AG04450 (cell line): Measurements from ENCODE around the gene TPO. TPM values are rescaled to one million over a fixed set of nuclear protein-coding genes. Genes with fewer than 3 reads are reported as not detected.

Experiments used
- CTCF ChIA-PET: fragments of 300-600, 350-600 bp; formaldehyde crosslinking; extraction: SDS; loops from one replicate; lab custom pipeline; 2022; ENCODE audit warnings: antibody characterized with exemption, inconsistent platforms; lab: Charles Lee
- POLR2A ChIA-PET: fragments of 350-600 bp; formaldehyde crosslinking; extraction: SDS; loops from one replicate; lab custom pipeline; 2021; ENCODE audit warnings: antibody characterized with exemption, inconsistent platforms; lab: Yijun Ruan, JAX
- DNase-seq: peaks from one replicate; pipeline ENCODE4 v3.0.0-alpha.2; 2011; ENCODE audit warnings: low read depth, low spot score
- H3K27ac ChIP-seq: one replicate; pipeline ENCODE4 v1.5.1; 2012; ENCODE audit warnings: low read depth, low read length, control low read depth
- H3K27me3 ChIP-seq: one replicate; pipeline ENCODE4 v1.6.0; 2012; ENCODE audit warnings: low read length; ENCODE audit not compliant: control insufficient read depth, insufficient read depth
- H3K4me3 ChIP-seq: 2 replicates; pipeline ENCODE4 v1.5.1; 2011; ENCODE audit warnings: mild to moderate bottlenecking, low read depth, low read length, control low read depth
- H3K9me3 ChIP-seq: 2 replicates; pipeline ENCODE4 v1.5.1; 2012; ENCODE audit warnings: low read length; ENCODE audit not compliant: control insufficient read depth, insufficient read depth
- CTCF ChIP-seq: IDR thresholded peaks from 2 replicates; pipeline ENCODE4 v1.5.1; 2011; ENCODE audit warnings: low read depth, low read length, control low read depth, inconsistent platforms
- polyA plus RNA-seq: library from polyadenylated mRNA; depleted of rRNA; stranded (reverse); fragments of >200 nt; gene quantifications from 2 replicates; pipeline ENCODE4 v1.2.3, GENCODE V29; 2011

The TPO gene
- polyA plus RNA-seq, 1 experiment, result not detected

- H3K27ac ChIP-seq, result no peak overlapping the region
- CTCF ChIA-PET, result no interaction called here
- H3K9me3 ChIP-seq, result peaks cover 15% of the 10 kb centered on the region
- no peak for DNase-seq
- no peaks in the 10 kb centered on the region for H3K27me3 ChIP-seq
- TF ChIP-seq CTCF, result no peak
- POLR2A ChIA-PET, result no interaction called here
- no peak overlapping the region for H3K4me3 ChIP-seq
These were observed 59.1 kb downstream of the TPO start for GRCh38 chr2:1472350-1472749.

GRCh38 chr2:1476617-1477195, 63.4 kb downstream of the TPO start:
- TF ChIP-seq CTCF, result no peak
- H3K27me3 ChIP-seq, result no peaks in the 10 kb centered on the region
- no peak overlapping the region for H3K27ac ChIP-seq
- POLR2A ChIA-PET, result no interaction called here
- H3K4me3 ChIP-seq, result no peak overlapping the region
- CTCF ChIA-PET, result no interaction called here
- no peak for DNase-seq
- H3K9me3 ChIP-seq, result peaks cover 26% of the 10 kb centered on the region

GRCh38 chr2:1477196-1478040, 64.2 kb downstream of the TPO start:
- H3K27me3 ChIP-seq, result no peaks in the 10 kb centered on the region
- ChIA-PET POLR2A (no interaction called here), CTCF (no interaction called here)
- DNase-seq, result no peak
- TF ChIP-seq CTCF, result no peak
- peaks cover 27% of the 10 kb centered on the region for H3K9me3 ChIP-seq
- no peak overlapping the region for H3K27ac ChIP-seq
- no peak overlapping the region for H3K4me3 ChIP-seq

GRCh38 chr2:1478311-1479305, 65.3 kb downstream of the TPO start:
- Histone ChIP-seq H3K27ac (no peak overlapping the region), H3K9me3 (peaks cover 27% of the 10 kb centered on the region), H3K27me3 (no peaks in the 10 kb centered on the region), H3K4me3 (no peak overlapping the region)
- TF ChIP-seq CTCF, result no peak
- CTCF ChIA-PET, result no interaction called here
- no peak for DNase-seq
- POLR2A ChIA-PET, result no interaction called here
